Activated CD8-positive, alpha-beta memory T cell treated with anti-CD3 and anti-CD28 coated beads for 24 hours (primary cell): ENCODE measurements around the gene FOSL1.
"Not testable (repeated sequence)": the region's sequence is repeated elsewhere in the genome, so short reads cannot be mapped to it uniquely, and the experiment has no call there.

Experiments used
- DNase-seq: peaks from one replicate; pipeline ENCODE4 v3.0.0-alpha.2; 2020

FOSL1 gene

DNA sequence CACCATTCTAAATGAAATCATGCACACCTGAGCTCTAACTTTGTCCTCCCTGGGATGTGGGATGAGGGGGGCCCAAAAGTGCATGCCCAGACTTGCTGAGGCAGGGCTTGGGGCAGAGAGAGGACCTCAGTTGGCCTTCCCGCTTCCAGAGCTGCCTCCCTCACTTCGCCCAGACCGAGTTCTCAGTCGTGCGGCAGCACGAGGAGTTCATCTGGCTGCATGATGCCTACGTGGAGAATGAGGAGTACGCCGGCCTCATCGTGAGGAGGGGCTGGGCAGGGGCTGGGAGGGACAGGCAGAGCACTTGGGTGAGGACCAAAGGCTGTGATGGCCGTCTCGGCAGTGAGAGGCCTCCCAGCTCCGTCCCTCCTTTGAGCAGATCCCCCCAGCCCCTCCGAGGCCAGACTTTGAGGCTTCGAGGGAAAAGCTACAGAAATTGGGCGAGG lies 50.4 kb downstream of the FOSL1 start:
- no peak for DNase-seq

- DNase-seq, result no peak
These were observed 50.8 kb downstream of the FOSL1 start for GRCh38 chr11:65849366-65849765.

- not testable (repeated sequence) for DNase-seq
These were observed 51.5 kb downstream of the FOSL1 start for GRCh38 chr11:65848693-65849092.

GRCh38 chr11:65847746-65848145 lies 52.4 kb downstream of the FOSL1 start:
- DNase-seq, result no peak

GRCh38 chr11:65844231-65844872 lies 55.8 kb downstream of the FOSL1 start:
- DNase-seq, result no peak

GRCh38 chr11:65843811-65844210 lies 56.4 kb downstream of the FOSL1 start:
- no peak for DNase-seq

DNA sequence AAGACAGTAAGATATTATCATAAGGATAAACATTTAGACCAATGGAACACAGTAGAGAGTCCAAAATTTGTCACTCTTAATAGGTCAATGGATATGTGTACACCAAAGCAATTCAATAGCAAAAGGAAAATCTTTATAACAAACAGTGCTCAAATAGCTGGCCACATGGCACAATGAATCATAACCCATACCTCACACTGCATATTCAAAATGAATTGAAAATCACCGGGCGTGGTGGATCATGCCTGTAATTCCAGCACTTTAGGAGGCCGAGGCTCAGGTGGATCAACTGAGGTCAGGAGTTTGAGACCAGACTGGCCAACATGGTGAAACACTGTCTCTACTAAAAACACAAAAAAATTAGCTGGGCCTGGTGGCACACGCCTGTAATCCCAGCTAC lies 58.0 kb downstream of the FOSL1 start:
- DNase-seq, result no peak
